Kidney glomerular epithelial cell (primary cell): ENCODE data around the gene LYRM4.
A peak's percentile ranks its signal among the peaks of the same experiment; 100 is the strongest.

Source experiments
- DNase-seq: peaks from one replicate; lab custom pipeline; 2025; lab: John Stamatoyannopoulos, UW

Gene LYRM4

GRCh38 chr6:5280920-5281319 is 20.2 kb upstream of the LYRM4 start:
- no peak for DNase-seq

- no peak for DNase-seq
Observed at GRCh38 chr6:5279891-5280338, 19.2 kb upstream of the LYRM4 start.

GRCh38 chr6:5278565-5279120 is 17.9 kb upstream of the LYRM4 start:
- DNase-seq = no peak

GRCh38 chr6:5278047-5278446 is 17.3 kb upstream of the LYRM4 start:
- no peak for DNase-seq

- DNase-seq = no peak
Observed at GRCh38 chr6:5277589-5277988, 16.8 kb upstream of the LYRM4 start.

GRCh38 chr6:5276581-5276980 is 15.8 kb upstream of the LYRM4 start:
- no peak for DNase-seq

- DNase-seq = no peak
Observed at GRCh38 chr6:5275497-5275896, 14.7 kb upstream of the LYRM4 start.

GRCh38 chr6:5274231-5274630 is 13.5 kb upstream of the LYRM4 start:
- DNase-seq = no peak

- no peak for DNase-seq
Observed at GRCh38 chr6:5271926-5272325, 11.2 kb upstream of the LYRM4 start.

GRCh38 chr6:5270093-5270680 is 9.4 kb upstream of the LYRM4 start:
- DNase-seq = no peak

GRCh38 chr6:5266423-5266822 is 5.7 kb upstream of the LYRM4 start:
- no peak for DNase-seq

- DNase-seq = peak; percentile 62
Observed at GRCh38 chr6:5261545-5262109, 877 bp upstream of the LYRM4 start.

- peak; percentile 47 for DNase-seq
Observed at GRCh38 chr6:5260111-5260620, 584 bp downstream of the LYRM4 start.

GRCh38 chr6:5259428-5259827 is 1.3 kb downstream of the LYRM4 start:
- DNase-seq = no peak

- no peak for DNase-seq
Observed at GRCh38 chr6:5257400-5257799, 3.4 kb downstream of the LYRM4 start.

GRCh38 chr6:5256952-5257351 is 3.8 kb downstream of the LYRM4 start:
- no peak for DNase-seq

GRCh38 chr6:5250911-5251310 is 9.8 kb downstream of the LYRM4 start:
- DNase-seq = no peak

GRCh38 chr6:5250451-5250850 is 10.3 kb downstream of the LYRM4 start:
- DNase-seq = no peak

GRCh38 chr6:5249451-5250122 is 11.2 kb downstream of the LYRM4 start:
- DNase-seq = peak; percentile 4

- no peak for DNase-seq
Observed at GRCh38 chr6:5248302-5249098, 12.2 kb downstream of the LYRM4 start.

GRCh38 chr6:5247201-5247600 is 13.5 kb downstream of the LYRM4 start:
- no peak for DNase-seq
